Brain microvascular endothelial cell (primary cell): ENCODE data around the gene SULT1E1.

Experiments used
- DNase-seq: peaks from one replicate; pipeline ENCODE4 v3.0.0-alpha.2; 2020
- H3K27ac ChIP-seq: fragments of 250-450 bp; sonication (Bioruptor Pico); 2 replicates; pipeline ENCODE4 v1.5.1; 2020; ENCODE audit warnings: mild to moderate bottlenecking, moderate library complexity
- H3K27me3 ChIP-seq: fragments of 250-450 bp; sonication (Bioruptor Pico); replicated peaks from 2 replicates; pipeline ENCODE4 v1.5.1; 2020; ENCODE audit warnings: mild to moderate bottlenecking
- H3K36me3 ChIP-seq: fragments of 250-450 bp; sonication (Bioruptor Pico); replicated peaks from 2 replicates; pipeline ENCODE4 v1.5.1; 2020; ENCODE audit warnings: mild to moderate bottlenecking
- H3K4me3 ChIP-seq: 2 replicates; pipeline ENCODE4 v1.5.1; 2011; ENCODE audit warnings: low read depth, mild to moderate bottlenecking, control low read depth, low read length, moderate library complexity
- CTCF ChIP-seq: IDR thresholded peaks from 2 replicates; pipeline ENCODE4 v1.5.1; 2011; ENCODE audit warnings: low read depth, mild to moderate bottlenecking, moderate library complexity, low read length, control low read depth, inconsistent platforms; ENCODE audit errors: missing control alignments
- in situ Hi-C: cut with HindIII; loops from 2 replicates; pipeline ENCODE4 v1.10.0; 2017; ENCODE audit warnings: low sequenced_read_pairs, low pct_ligation_motif_present

The SULT1E1 gene, protein sequence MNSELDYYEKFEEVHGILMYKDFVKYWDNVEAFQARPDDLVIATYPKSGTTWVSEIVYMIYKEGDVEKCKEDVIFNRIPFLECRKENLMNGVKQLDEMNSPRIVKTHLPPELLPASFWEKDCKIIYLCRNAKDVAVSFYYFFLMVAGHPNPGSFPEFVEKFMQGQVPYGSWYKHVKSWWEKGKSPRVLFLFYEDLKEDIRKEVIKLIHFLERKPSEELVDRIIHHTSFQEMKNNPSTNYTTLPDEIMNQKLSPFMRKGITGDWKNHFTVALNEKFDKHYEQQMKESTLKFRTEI

DNA sequence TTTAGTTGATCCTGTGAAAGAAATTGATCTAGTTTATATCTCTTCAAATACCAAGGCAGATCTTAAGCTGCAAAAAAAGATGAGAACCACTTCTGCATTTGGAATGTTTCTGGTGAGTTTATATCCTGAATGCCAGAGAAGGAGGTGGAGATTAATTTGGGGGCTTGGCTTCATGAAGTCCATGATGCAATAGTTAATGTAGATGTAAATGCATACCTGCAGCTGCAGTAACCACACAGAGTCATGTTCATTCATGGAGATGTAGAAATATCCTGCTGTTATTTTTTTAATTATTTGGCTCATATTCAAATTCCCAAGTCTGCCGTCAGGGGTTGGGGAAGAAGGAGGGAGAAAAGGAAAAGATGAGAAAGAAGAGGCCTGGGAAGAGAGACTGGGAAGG, at the start of gene SULT1E1:
Gene SULT1E1, minus strand, starts transcription at position 94 of the 400 bp plus-strand sequence. CDS start 2,501 bp downstream, outside the sequence.
- in situ Hi-C loops: no loop called here
- H3K27ac ChIP-seq: no peak within 1 kb of the TSS
- no peaks in the 10 kb centered on the region for H3K36me3 ChIP-seq
- H3K4me3 ChIP-seq: peak within 1 kb of the TSS; percentile 45
- H3K27me3 ChIP-seq: no peaks in the 10 kb centered on the region
- TF ChIP-seq CTCF: no peak
- peak; percentile 75 for DNase-seq

GRCh38 chr4:69909195-69909594, 49.2 kb upstream of the SULT1E1 start:
- Histone ChIP-seq H3K27me3 (no peaks in the 10 kb centered on the region), H3K27ac (no peak overlapping the region), H3K36me3 (no peaks in the 10 kb centered on the region), H3K4me3 (no peak overlapping the region)
- no peak for DNase-seq
- in situ Hi-C loops: no loop called here
- TF ChIP-seq CTCF: no peak

GRCh38 chr4:69907151-69907550, 47.2 kb upstream of the SULT1E1 start:
- peak; percentile 48 for DNase-seq
- peak overlapping the region; percentile 49 for H3K27ac ChIP-seq
- TF ChIP-seq CTCF: no peak
- in situ Hi-C loops: no loop called here
- no peak overlapping the region for H3K4me3 ChIP-seq
- no peaks in the 10 kb centered on the region for H3K36me3 ChIP-seq
- H3K27me3 ChIP-seq: no peaks in the 10 kb centered on the region

DNA sequence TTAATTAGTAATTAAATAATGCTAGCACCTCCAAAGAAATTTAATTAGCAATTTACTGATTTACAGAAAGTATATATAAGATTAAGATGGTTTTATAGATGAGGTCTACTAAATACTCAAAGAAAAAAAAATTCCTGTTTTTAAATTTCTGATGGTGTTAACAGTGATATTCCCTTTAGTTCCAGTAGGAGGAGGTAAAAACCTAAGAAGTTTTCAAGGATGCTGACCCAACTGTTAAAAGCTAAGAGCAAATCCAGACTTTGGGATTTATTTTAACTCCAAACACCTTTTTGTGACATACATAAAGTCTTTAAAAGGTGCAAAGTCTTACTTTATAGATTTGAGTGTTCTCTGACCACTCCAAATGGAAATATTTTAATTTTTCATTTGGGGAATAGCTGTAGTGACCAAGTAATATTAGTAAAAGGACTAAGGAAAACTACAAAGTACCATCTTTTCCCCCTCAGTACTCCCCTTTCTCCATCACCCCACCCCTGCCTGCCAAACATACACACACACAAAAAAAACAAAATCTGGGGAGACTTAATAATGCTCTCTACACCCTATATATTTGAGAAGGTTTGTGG, 36.7 kb upstream of the SULT1E1 start:
- peak; percentile 47 for TF ChIP-seq CTCF

GRCh38 chr4:69894721-69895120, 34.8 kb upstream of the SULT1E1 start:
- in situ Hi-C loops: no loop called here
- H3K27me3 ChIP-seq: no peaks in the 10 kb centered on the region
- no peak overlapping the region for H3K27ac ChIP-seq
- H3K36me3 ChIP-seq: no peaks in the 10 kb centered on the region
- TF ChIP-seq CTCF: no peak
- H3K4me3 ChIP-seq: no peak overlapping the region
- DNase-seq: no peak

More for the DNA sequence above, 36.7 kb upstream of the SULT1E1 start:
- in situ Hi-C loops: no loop called here
- no peak for DNase-seq
- H3K4me3 ChIP-seq: no peak overlapping the region
- H3K27me3 ChIP-seq: no peaks in the 10 kb centered on the region
- H3K27ac ChIP-seq: no peak overlapping the region
- H3K36me3 ChIP-seq: no peaks in the 10 kb centered on the region
